HEK293 (cell line): ENCODE data around the gene EIF3L.

Experiments
- IKZF3 ChIP-seq: fragments of 450-650 bp; IDR thresholded peaks from 2 replicates; pipeline ENCODE4 v1.5.0; 2018; ENCODE audit warnings: missing biosample characterization, mild to moderate bottlenecking, missing genetic modification characterization, moderate library complexity
- KLF10 ChIP-seq: fragments of 450-650 bp; IDR thresholded peaks from 2 replicates; pipeline ENCODE4 v1.5.1; 2018; ENCODE audit warnings: missing biosample characterization, mild to moderate bottlenecking, missing genetic modification characterization
- MYNN ChIP-seq: fragments of 450-650 bp; formaldehyde crosslinking; IDR thresholded peaks from 2 replicates; pipeline ENCODE4 v1.5.1; 2016; ENCODE audit warnings: missing biosample characterization, missing genetic modification characterization, borderline replicate concordance
- MZF1 ChIP-seq: fragments of 450-650 bp; formaldehyde crosslinking; IDR thresholded peaks from 2 replicates; pipeline ENCODE4 v1.5.1; 2017; ENCODE audit warnings: missing biosample characterization, missing genetic modification characterization, borderline replicate concordance
- OSR2 ChIP-seq: fragments of 450-650 bp; formaldehyde crosslinking; IDR thresholded peaks from 2 replicates; pipeline ENCODE4 v1.5.1; 2016; ENCODE audit warnings: missing biosample characterization, missing genetic modification characterization
- PRDM10 ChIP-seq: fragments of 450-650 bp; formaldehyde crosslinking; IDR thresholded peaks from 2 replicates; pipeline ENCODE4 v1.5.1; 2016; ENCODE audit warnings: missing biosample characterization, missing genetic modification characterization
- RBAK ChIP-seq: fragments of 450-650 bp; formaldehyde crosslinking; IDR thresholded peaks from 2 replicates; pipeline ENCODE4 v1.5.1; 2016; ENCODE audit warnings: missing biosample characterization, missing genetic modification characterization
- SP2 ChIP-seq: fragments of 450-650 bp; formaldehyde crosslinking; IDR thresholded peaks from 2 replicates; pipeline ENCODE4 v1.5.1; 2016; ENCODE audit warnings: missing biosample characterization, missing genetic modification characterization
- ZBTB20 ChIP-seq: fragments of 450-650 bp; formaldehyde crosslinking; IDR thresholded peaks from 2 replicates; pipeline ENCODE4 v1.5.1; 2016; ENCODE audit warnings: missing biosample characterization, missing genetic modification characterization
- ZBTB21 ChIP-seq: fragments of 450-650 bp; formaldehyde crosslinking; IDR thresholded peaks from 2 replicates; pipeline ENCODE4 v1.5.1; 2017; ENCODE audit warnings: missing biosample characterization, missing genetic modification characterization
- ZBTB44 ChIP-seq: fragments of 450-650 bp; IDR thresholded peaks from 2 replicates; pipeline ENCODE4 v1.5.1; 2018; ENCODE audit warnings: missing biosample characterization, mild to moderate bottlenecking, missing genetic modification characterization
- ZBTB8A ChIP-seq: fragments of 450-650 bp; formaldehyde crosslinking; IDR thresholded peaks from 2 replicates; pipeline ENCODE4 v1.5.1; 2016; ENCODE audit warnings: missing biosample characterization, missing genetic modification characterization
- ZFP37 ChIP-seq: fragments of 450-650 bp; formaldehyde crosslinking; IDR thresholded peaks from 2 replicates; pipeline ENCODE4 v1.5.1; 2016; ENCODE audit warnings: missing biosample characterization, missing genetic modification characterization
- ZFP69B ChIP-seq: fragments of 450-650 bp; formaldehyde crosslinking; IDR thresholded peaks from 2 replicates; pipeline ENCODE4 v1.5.1; 2016; ENCODE audit warnings: missing biosample characterization, missing genetic modification characterization
- ZNF184 ChIP-seq: fragments of 450-650 bp; IDR thresholded peaks from 2 replicates; pipeline ENCODE4 v1.5.1; 2018; ENCODE audit warnings: missing biosample characterization, mild to moderate bottlenecking, missing genetic modification characterization
- ZNF324 ChIP-seq: fragments of 450-650 bp; formaldehyde crosslinking; IDR thresholded peaks from 2 replicates; pipeline ENCODE4 v1.5.1; 2016; ENCODE audit warnings: missing biosample characterization, missing genetic modification characterization
- ZNF398 ChIP-seq: fragments of 450-650 bp; formaldehyde crosslinking; IDR thresholded peaks from 2 replicates; pipeline ENCODE4 v1.5.1; 2017; ENCODE audit warnings: missing biosample characterization, missing genetic modification characterization
- ZNF513 ChIP-seq: fragments of 450-650 bp; IDR thresholded peaks from 2 replicates; pipeline ENCODE4 v1.5.1; 2018; ENCODE audit warnings: missing biosample characterization, missing genetic modification characterization
- ZNF544 ChIP-seq: fragments of 450-650 bp; formaldehyde crosslinking; IDR thresholded peaks from 2 replicates; pipeline ENCODE4 v1.5.0; 2017; ENCODE audit warnings: missing biosample characterization, missing genetic modification characterization
- ZNF549 ChIP-seq: fragments of 450-650 bp; IDR thresholded peaks from 2 replicates; pipeline ENCODE4 v1.5.1; 2018; ENCODE audit warnings: missing biosample characterization, missing genetic modification characterization, mild to moderate bottlenecking, inconsistent platforms, moderate library complexity
- ZNF558 ChIP-seq: fragments of 450-650 bp; formaldehyde crosslinking; IDR thresholded peaks from 2 replicates; pipeline ENCODE4 v1.5.1; 2016; ENCODE audit warnings: missing biosample characterization, missing genetic modification characterization
- ZNF600 ChIP-seq: fragments of 450-650 bp; formaldehyde crosslinking; IDR thresholded peaks from 2 replicates; pipeline ENCODE4 v1.5.1; 2016; ENCODE audit warnings: missing biosample characterization, missing genetic modification characterization
- ZNF623 ChIP-seq: fragments of 450-650 bp; formaldehyde crosslinking; IDR thresholded peaks from 2 replicates; pipeline ENCODE4 v1.5.1; 2016; ENCODE audit warnings: missing biosample characterization, missing genetic modification characterization
- ZNF639 ChIP-seq: fragments of 450-650 bp; formaldehyde crosslinking; IDR thresholded peaks from 2 replicates; pipeline ENCODE4 v1.5.1; 2016; ENCODE audit warnings: missing biosample characterization, missing genetic modification characterization
- ZNF664 ChIP-seq: fragments of 450-650 bp; formaldehyde crosslinking; IDR thresholded peaks from 2 replicates; pipeline ENCODE4 v1.5.1; 2016; ENCODE audit warnings: missing biosample characterization, missing genetic modification characterization
- ZNF692 ChIP-seq: fragments of 450-650 bp; formaldehyde crosslinking; IDR thresholded peaks from 2 replicates; pipeline ENCODE4 v1.5.1; 2016; ENCODE audit warnings: missing biosample characterization, missing genetic modification characterization
- ZNF76 ChIP-seq: fragments of 450-650 bp; formaldehyde crosslinking; IDR thresholded peaks from 2 replicates; pipeline ENCODE4; 2016; ENCODE audit warnings: low read depth, missing biosample characterization, missing genetic modification characterization, borderline replicate concordance
- ZNF768 ChIP-seq: fragments of 450-650 bp; formaldehyde crosslinking; IDR thresholded peaks from 2 replicates; pipeline ENCODE4 v1.5.1; 2018; ENCODE audit warnings: missing biosample characterization, mild to moderate bottlenecking, missing genetic modification characterization

The EIF3L gene

GRCh38 chr22:37904572-37905533, 55.6 kb downstream of the EIF3L start (continued):
- peak; percentile 78 for TF ChIP-seq KLF10
- peak; percentile 91 for TF ChIP-seq ZBTB20 (tag by site-specific recombination)
- peak; percentile 97 for TF ChIP-seq ZNF324
- TF ChIP-seq ZNF664 (tag by site-specific recombination) = no peak
- no peak for TF ChIP-seq OSR2 (tag by site-specific recombination)
- peak; percentile 79 for TF ChIP-seq ZNF513 (tag by site-specific recombination)
- peak; percentile 96 for TF ChIP-seq PRDM10 (tag by site-specific recombination)
- peak; percentile 94 for TF ChIP-seq IKZF3 (tag by site-specific recombination)
- peak; percentile 89 for TF ChIP-seq ZNF692 (tag by site-specific recombination)
- peak; percentile 11 for TF ChIP-seq ZBTB8A
- TF ChIP-seq ZNF639 = peak; percentile 93
- no peak for TF ChIP-seq ZNF544 (tag by site-specific recombination)
- peak; percentile 83 for TF ChIP-seq ZFP69B
- TF ChIP-seq ZBTB21 (tag by site-specific recombination) = peak; percentile 91
- TF ChIP-seq ZNF549 (tag by site-specific recombination) = no peak
- 0 out of 2 replicates have a peak, but pooled peaks have one; percentile 37 for TF ChIP-seq RBAK (tag by site-specific recombination)
- TF ChIP-seq ZNF76 = peak; percentile 52
- TF ChIP-seq ZNF600 = 0 out of 2 replicates have a peak, but pooled peaks have one; percentile 44
- peak; percentile 88 for TF ChIP-seq ZNF398
- peak; percentile 91; the same call in 1 of the 2 replicates for TF ChIP-seq ZFP37 (tag by site-specific recombination)
- TF ChIP-seq MYNN (tag by site-specific recombination) = no peak
- TF ChIP-seq SP2 (tag by site-specific recombination) = peak; percentile 60
- TF ChIP-seq MZF1 (tag by site-specific recombination) = no peak
- TF ChIP-seq ZBTB44 (tag by site-specific recombination) = peak; percentile 98
- TF ChIP-seq ZNF184 (tag by site-specific recombination) = 0 out of 2 replicates have a peak, but pooled peaks have one; percentile 72
- peak; percentile 74 for TF ChIP-seq ZNF558
- no peak for TF ChIP-seq ZNF768 (tag by site-specific recombination)
- peak; percentile 29; the same call in 1 of the 2 replicates for TF ChIP-seq ZNF623 (tag by site-specific recombination)
